Brain pericyte (primary cell): ENCODE measurements around the gene NPPB.

Experiments used
- DNase-seq: peaks from one replicate; pipeline ENCODE4 v3.0.0-alpha.2; 2012; ENCODE audit warnings: low read depth, low spot score

The NPPB gene

DNA sequence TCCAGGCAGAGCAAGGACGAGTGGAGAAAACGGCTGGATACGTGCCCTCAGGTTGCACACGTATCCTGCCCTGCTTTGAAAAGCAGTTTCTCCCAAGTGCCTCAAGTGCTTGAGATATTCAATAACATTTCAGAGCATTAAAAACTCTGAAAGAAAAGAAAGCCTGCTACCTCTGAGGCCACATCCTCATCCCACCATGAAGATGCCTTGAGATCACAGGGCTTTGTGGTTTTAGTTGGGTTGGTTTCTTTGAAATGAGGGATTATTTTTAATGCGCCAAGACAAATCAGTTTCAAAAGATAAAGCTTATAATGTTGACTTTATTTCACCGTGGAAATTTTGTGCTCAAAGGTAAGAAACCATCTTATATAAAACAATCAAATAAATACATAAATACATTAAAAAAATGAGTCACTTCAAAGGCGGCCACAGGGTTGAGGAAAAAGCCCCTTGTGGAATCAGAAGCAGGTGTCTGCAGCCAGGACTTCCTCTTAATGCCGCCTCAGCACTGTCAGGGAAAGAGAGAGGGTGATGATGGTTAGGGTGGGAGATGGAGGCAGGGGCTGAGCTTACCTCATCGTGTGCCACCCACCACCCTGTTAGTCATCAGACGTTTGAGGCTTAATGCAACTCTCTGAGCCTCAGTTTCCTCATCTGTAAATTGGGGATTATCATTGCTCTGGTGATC is 1.4 kb downstream of the NPPB start:
- no peak for DNase-seq

- DNase-seq: no peak
These were observed 2.0 kb downstream of the NPPB start for GRCh38 chr1:11856698-11857097.

- DNase-seq: no peak
These were observed 3.3 kb downstream of the NPPB start for GRCh38 chr1:11855430-11855829.

GRCh38 chr1:11854519-11854918 is 4.2 kb downstream of the NPPB start:
- no peak for DNase-seq

DNA sequence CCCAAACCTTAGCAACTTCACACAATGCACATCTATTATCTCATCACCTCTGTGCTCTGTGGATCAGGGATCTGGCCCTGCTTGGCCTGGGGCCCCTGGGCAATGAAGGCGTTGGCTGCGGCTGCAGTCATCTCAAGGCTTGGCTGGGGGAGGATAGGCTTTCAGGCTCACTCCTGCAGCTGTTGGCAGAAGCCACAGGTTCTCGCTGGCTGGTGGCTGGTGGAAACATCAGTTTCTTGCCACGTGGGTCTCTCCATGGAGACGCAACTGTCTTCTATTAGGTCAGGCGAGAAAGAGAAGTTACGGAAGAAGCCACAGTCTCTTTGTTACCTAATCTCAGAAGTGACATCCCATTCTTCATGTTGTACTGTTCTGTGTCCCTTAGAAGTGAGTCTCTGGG is 7.6 kb downstream of the NPPB start:
- no peak for DNase-seq

- DNase-seq: no peak
These were observed 8.6 kb downstream of the NPPB start for GRCh38 chr1:11850156-11850555.

GRCh38 chr1:11848373-11848700 is 10.4 kb downstream of the NPPB start:
- no peak for DNase-seq

DNA sequence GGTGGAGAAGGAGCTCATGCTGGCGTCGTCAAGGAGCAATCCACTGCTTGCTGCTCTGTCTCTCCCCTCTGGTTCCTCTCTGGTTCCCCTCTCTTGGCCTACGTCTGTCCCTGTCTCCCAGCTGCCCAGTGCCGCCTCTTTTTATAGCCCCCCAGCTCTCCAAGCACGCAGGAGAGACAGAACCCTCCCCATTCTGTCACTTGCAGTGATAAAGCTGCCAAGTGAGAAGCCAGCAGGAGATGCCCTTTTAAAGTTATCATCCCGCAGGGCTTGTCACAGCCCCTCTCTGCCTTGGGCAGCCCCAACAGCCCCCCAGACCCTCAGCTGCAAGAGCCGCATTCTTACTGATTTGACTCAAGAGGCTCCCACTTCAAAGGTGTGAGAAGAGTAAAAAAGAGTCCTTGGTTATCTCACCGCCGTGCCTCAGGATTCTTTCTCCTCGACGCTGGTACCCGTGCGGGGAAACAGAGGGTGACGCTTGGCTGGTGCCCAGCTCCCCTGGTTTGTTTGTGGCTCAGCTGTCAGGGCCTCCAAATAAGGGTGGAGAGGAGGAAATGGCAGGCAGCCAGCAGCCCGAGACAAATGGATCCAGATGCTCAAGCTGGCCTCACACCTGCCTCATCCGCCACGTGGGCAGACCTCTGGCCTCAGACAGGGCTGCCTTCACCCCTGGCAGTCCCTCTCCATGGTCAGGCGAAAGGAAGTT is 10.9 kb downstream of the NPPB start, which contains the start of gene NPPA:
NPPA (minus strand) TSS at position 117 of the 706 bp plus-strand sequence; CDS start at position 18, 99 bp downstream.
- no peak for DNase-seq

DNA sequence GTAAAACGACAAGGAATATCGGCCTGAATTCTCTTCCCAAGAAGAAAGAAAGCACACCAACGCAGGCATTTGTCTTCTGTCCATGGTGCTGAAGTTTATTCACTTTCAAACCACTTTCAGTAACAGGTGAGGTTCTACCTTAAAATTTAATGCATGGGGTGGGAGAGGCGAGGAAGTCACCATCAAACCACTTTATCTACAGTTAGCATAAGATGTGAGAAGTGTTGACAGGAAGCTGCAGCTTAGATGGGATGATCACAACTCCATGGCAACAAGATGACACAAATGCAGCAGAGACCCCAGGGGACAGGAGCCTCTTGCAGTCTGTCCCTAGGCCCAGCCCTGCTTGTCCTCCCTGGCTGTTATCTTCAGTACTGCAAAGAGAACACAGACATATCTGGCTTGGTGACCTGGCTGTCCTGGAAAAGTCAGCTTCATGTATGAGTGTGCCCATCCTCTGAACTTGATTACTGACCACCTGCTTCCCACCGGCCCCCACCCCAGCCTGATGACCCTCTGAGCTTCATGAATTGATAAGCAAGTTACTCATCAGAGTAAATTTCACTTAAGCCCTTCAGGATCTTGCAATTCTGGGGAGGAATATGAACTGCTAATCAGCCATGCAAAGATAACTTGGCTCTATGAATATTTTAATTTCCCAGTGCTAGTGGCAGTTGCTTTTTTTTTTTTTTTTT is 13.0 kb downstream of the NPPB start:
- DNase-seq: no peak

GRCh38 chr1:11842154-11843041 is 16.3 kb downstream of the NPPB start:
- no peak for DNase-seq

- no peak for DNase-seq
These were observed 17.2 kb downstream of the NPPB start for GRCh38 chr1:11841245-11842153.

DNA sequence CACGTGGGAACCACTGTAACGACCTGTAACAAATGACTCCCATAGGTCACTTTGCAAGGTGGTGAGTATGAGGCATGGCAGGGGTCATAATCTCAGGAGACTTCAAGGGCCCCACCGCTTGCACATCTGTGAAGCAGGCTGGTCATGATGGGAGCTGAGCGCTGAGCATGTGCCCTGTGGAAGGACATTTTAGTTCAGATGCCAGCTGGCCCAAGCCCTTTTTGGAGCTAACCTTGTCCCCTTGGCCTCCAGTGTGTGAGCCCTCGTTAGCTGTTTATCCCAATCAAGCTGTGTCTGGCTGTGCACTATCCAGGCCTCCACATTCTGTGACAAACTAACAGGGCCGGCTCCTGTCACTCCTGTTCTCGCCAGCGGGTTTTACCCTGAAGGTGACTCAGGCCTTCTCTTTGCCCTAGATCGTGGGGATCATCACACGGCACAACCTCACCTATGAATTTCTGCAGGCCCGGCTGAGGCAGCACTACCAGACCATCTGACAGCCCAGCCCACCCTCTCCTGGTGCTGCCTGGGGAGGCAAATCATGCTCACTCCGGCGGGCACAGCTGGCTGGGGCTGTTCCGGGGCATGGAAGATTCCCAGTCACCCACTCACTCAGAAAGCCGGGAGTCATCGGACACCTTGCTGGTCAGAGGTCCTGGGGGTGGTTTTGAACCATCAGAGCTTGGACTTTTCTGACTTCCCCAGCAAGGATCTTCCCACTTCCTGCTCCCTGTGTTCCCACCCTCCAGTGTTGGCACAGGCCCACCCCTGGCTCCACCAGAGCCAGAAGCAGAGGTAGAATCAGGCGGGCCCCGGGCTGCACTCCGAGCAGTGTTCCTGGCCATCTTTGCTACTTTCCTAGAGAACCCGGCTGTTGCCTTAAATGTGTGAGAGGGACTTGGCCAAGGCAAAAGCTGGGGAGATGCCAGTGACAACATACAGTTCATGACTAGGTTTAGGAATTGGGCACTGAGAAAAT is 18.7 kb downstream of the NPPB start:
- DNase-seq: no peak

DNA sequence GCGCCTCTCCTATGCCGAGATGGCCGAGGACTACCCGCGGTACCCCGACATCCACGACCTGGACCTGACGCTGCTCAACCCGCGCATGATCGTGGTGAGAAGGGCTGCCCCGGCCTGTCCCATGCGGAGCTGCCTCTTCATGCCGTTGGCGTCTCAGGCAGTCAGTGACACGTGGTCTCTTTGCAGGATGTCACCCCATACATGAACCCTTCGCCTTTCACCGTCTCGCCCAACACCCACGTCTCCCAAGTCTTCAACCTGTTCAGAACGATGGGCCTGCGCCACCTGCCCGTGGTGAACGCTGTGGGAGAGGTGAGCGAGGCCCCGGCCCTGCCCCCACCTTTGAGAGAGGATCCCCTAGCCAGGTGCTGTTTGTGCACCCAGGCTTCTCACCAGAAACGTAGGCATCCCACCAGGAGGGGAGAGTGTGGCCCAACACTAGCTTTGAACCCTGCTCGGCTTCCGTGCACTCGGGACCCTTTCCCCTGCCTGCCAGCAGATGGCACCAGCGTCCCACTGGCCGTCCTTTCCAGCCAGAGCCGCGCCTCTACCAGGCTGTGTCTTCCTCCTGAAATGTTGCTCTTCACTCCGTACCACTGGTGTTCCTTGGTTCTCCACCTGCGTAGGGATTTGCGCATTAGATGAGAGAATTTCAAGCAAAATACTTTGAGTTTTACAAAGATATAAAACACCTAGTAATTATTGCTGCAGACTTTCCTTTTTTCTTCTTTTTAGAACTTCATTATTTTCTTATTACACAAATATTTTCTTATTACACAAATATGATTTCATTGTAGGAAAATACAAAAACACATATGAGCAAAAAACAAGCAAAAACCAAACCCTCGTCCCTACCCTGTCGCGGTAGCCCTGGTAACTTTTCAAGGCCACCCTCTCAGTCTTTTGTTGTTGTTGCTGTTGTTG is 20.1 kb downstream of the NPPB start:
- no peak for DNase-seq

GRCh38 chr1:11837767-11838348 is 20.9 kb downstream of the NPPB start:
- DNase-seq: no peak

- no peak for DNase-seq
These were observed 21.6 kb downstream of the NPPB start for GRCh38 chr1:11836955-11837766.

- no peak for DNase-seq
These were observed 23.1 kb downstream of the NPPB start for GRCh38 chr1:11835441-11836225.
